ENCODE data around the gene ASRGL1.
A peak's percentile ranks its signal among the peaks of the same experiment; 100 is the strongest.
"Not testable (repeated sequence)": the region's sequence is repeated elsewhere in the genome, so short reads cannot be mapped to it uniquely, and the experiment has no call there.

The ASRGL1 gene

GRCh38 chr11:62352355-62353336 is 15.4 kb downstream of the ASRGL1 start:
- DNase-seq (ENCODE audit: low spot score), result no peak

GRCh38 chr11:62353841-62354240 is 16.6 kb downstream of the ASRGL1 start:
- no peak for DNase-seq (ENCODE audit: low spot score)

GRCh38 chr11:62358273-62358672 is 21.0 kb downstream of the ASRGL1 start:
- DNase-seq (ENCODE audit: low spot score), result no peak

- DNase-seq (ENCODE audit: low spot score), result no peak
Observed at GRCh38 chr11:62359475-62359874, 22.2 kb downstream of the ASRGL1 start.

- DNase-seq (ENCODE audit: low spot score), result no peak
Observed at GRCh38 chr11:62360685-62361084, 23.4 kb downstream of the ASRGL1 start.

GRCh38 chr11:62368861-62369477 is 31.7 kb downstream of the ASRGL1 start:
- not testable (repeated sequence) for DNase-seq (ENCODE audit: low spot score)

GRCh38 chr11:62370743-62371440 is 33.6 kb downstream of the ASRGL1 start:
- DNase-seq (ENCODE audit: low spot score), result no peak

- DNase-seq (ENCODE audit: low spot score), result no peak
Observed at GRCh38 chr11:62372871-62373270, 35.6 kb downstream of the ASRGL1 start.

- DNase-seq (ENCODE audit: low spot score), result no peak
Observed at GRCh38 chr11:62373464-62374119, 36.3 kb downstream of the ASRGL1 start.

GRCh38 chr11:62374801-62375200 is 37.6 kb downstream of the ASRGL1 start:
- no peak for DNase-seq (ENCODE audit: low spot score)

GRCh38 chr11:62378459-62379063 is 41.3 kb downstream of the ASRGL1 start:
- peak; percentile 58 for DNase-seq (ENCODE audit: low spot score)

- not testable (repeated sequence) for DNase-seq (ENCODE audit: low spot score)
Observed at GRCh38 chr11:62379586-62379985, 42.3 kb downstream of the ASRGL1 start.

GRCh38 chr11:62380821-62381245 is 43.6 kb downstream of the ASRGL1 start:
- peak; percentile 86 for DNase-seq (ENCODE audit: low spot score)

GRCh38 chr11:62383822-62384221 is 46.6 kb downstream of the ASRGL1 start:
- DNase-seq (ENCODE audit: low spot score), result no peak

GRCh38 chr11:62386083-62386482 is 48.8 kb downstream of the ASRGL1 start:
- not testable (repeated sequence) for DNase-seq (ENCODE audit: low spot score)

- no peak for DNase-seq (ENCODE audit: low spot score)
Observed at GRCh38 chr11:62387381-62387780, 50.1 kb downstream of the ASRGL1 start.

- DNase-seq (ENCODE audit: low spot score), result no peak
Observed at GRCh38 chr11:62388999-62389398, 51.8 kb downstream of the ASRGL1 start.

GRCh38 chr11:62390237-62390636 is 53.0 kb downstream of the ASRGL1 start:
- DNase-seq (ENCODE audit: low spot score), result no peak

- DNase-seq (ENCODE audit: low spot score), result no peak
Observed at GRCh38 chr11:62390722-62391121, 53.5 kb downstream of the ASRGL1 start.

GRCh38 chr11:62391642-62392425 is 54.6 kb downstream of the ASRGL1 start:
- DNase-seq (ENCODE audit: low spot score), result no peak

GRCh38 chr11:62392506-62392905 is 55.3 kb downstream of the ASRGL1 start:
- DNase-seq (ENCODE audit: low spot score), result no peak

Measured in hematopoietic multipotent progenitor cell treated with erythropoietin and hydrocortisone succinate and interleukin-3 and kit ligand, for 15 days (in vitro differentiated cells).